T follicular helper cell (primary cell): ENCODE measurements around the gene ISOC2.
A peak's percentile ranks its signal among the peaks of the same experiment; 100 is the strongest.
"Not testable (repeated sequence)": the region's sequence is repeated elsewhere in the genome, so short reads cannot be mapped to it uniquely, and the experiment has no call there.

Experiments
- DNase-seq: peaks from one replicate; pipeline ENCODE4 v3.0.0-alpha.2; 2020; ENCODE audit warnings: low read depth
- total RNA-seq, 2 experiments: gene quantifications; one replicate each; lab custom pipeline; 2026; lab: John Stamatoyannopoulos, UW

Gene ISOC2
- total RNA-seq = 11.6 to 27.7 reads per million in 2 experiments

GRCh38 chr19:55461259-55461973 is at the start of gene ISOC2:
ISOC2 (minus strand) TSS chr19:55461642; CDS start chr19:55456486, 5,156 bp downstream.
- DNase-seq = peak; percentile 100

- DNase-seq = no peak
Measured at GRCh38 chr19:55508120-55508519, 46.7 kb upstream of the ISOC2 start.

GRCh38 chr19:55504981-55505380 is 43.5 kb upstream of the ISOC2 start:
- DNase-seq = no peak

- DNase-seq = no peak
Measured at GRCh38 chr19:55504252-55504603, 42.8 kb upstream of the ISOC2 start.

- peak; percentile 85 for DNase-seq
Measured at GRCh38 chr19:55503502-55504251, 42.2 kb upstream of the ISOC2 start.

GRCh38 chr19:55503157-55503501 is 41.7 kb upstream of the ISOC2 start:
- DNase-seq = no peak

- no peak for DNase-seq
Measured at GRCh38 chr19:55502197-55502952, 40.9 kb upstream of the ISOC2 start.

- DNase-seq = no peak
Measured at GRCh38 chr19:55500368-55500952, 39.0 kb upstream of the ISOC2 start.

- no peak for DNase-seq
Measured at GRCh38 chr19:55498246-55498840, 36.9 kb upstream of the ISOC2 start.

- no peak for DNase-seq
Measured at GRCh38 chr19:55497763-55498162, 36.3 kb upstream of the ISOC2 start.

GRCh38 chr19:55496820-55497219 is 35.4 kb upstream of the ISOC2 start:
- DNase-seq = not testable (repeated sequence)

- DNase-seq = no peak
Measured at GRCh38 chr19:55495646-55496349, 34.4 kb upstream of the ISOC2 start.

GRCh38 chr19:55494172-55494761 is 32.8 kb upstream of the ISOC2 start:
- DNase-seq = no peak

- no peak for DNase-seq
Measured at GRCh38 chr19:55493645-55494171, 32.3 kb upstream of the ISOC2 start.

- no peak for DNase-seq
Measured at GRCh38 chr19:55493052-55493644, 31.7 kb upstream of the ISOC2 start.

GRCh38 chr19:55492362-55492944 is 31.0 kb upstream of the ISOC2 start:
- no peak for DNase-seq

- DNase-seq = no peak
Measured at GRCh38 chr19:55491546-55492360, 30.3 kb upstream of the ISOC2 start.

- no peak for DNase-seq
Measured at GRCh38 chr19:55490478-55491432, 29.3 kb upstream of the ISOC2 start.
